ENCODE results near the gene KBTBD7.

The KBTBD7 gene

GRCh38 chr13:41193919-41194824, at the start of gene KBTBD7:
TSS of gene KBTBD7 (minus strand) at chr13:41194569. CDS start at chr13:41194257, 312 bp downstream.
- DNase-seq (ENCODE audit: low spot score), result peak; percentile 97

- DNase-seq (ENCODE audit: low spot score), result no peak
Measured at GRCh38 chr13:41241626-41242025, 47.3 kb upstream of the KBTBD7 start.

- DNase-seq (ENCODE audit: low spot score), result no peak
Measured at GRCh38 chr13:41236369-41236768, 42.0 kb upstream of the KBTBD7 start.

- DNase-seq (ENCODE audit: low spot score), result no peak
Measured at GRCh38 chr13:41232578-41233480, 38.5 kb upstream of the KBTBD7 start.

GRCh38 chr13:41231786-41232185, 37.4 kb upstream of the KBTBD7 start:
- DNase-seq (ENCODE audit: low spot score), result no peak

- no peak for DNase-seq (ENCODE audit: low spot score)
Measured at GRCh38 chr13:41231025-41231677, 36.8 kb upstream of the KBTBD7 start.

GRCh38 chr13:41229356-41229755, 35.0 kb upstream of the KBTBD7 start:
- DNase-seq (ENCODE audit: low spot score), result no peak

GRCh38 chr13:41224113-41225110, 30.0 kb upstream of the KBTBD7 start:
- DNase-seq (ENCODE audit: low spot score), result peak; percentile 39

- DNase-seq (ENCODE audit: low spot score), result peak; percentile 60
Measured at GRCh38 chr13:41222259-41222852, 28.0 kb upstream of the KBTBD7 start.

- DNase-seq (ENCODE audit: low spot score), result no peak
Measured at GRCh38 chr13:41220401-41220800, 26.0 kb upstream of the KBTBD7 start.

- no peak for DNase-seq (ENCODE audit: low spot score)
Measured at GRCh38 chr13:41216160-41216559, 21.8 kb upstream of the KBTBD7 start.

GRCh38 chr13:41213919-41214318, 19.6 kb upstream of the KBTBD7 start:
- no peak for DNase-seq (ENCODE audit: low spot score)

GRCh38 chr13:41213316-41213715, 18.9 kb upstream of the KBTBD7 start:
- DNase-seq (ENCODE audit: low spot score), result no peak

GRCh38 chr13:41212881-41213280, 18.5 kb upstream of the KBTBD7 start:
- no peak for DNase-seq (ENCODE audit: low spot score)

GRCh38 chr13:41211062-41211461, 16.7 kb upstream of the KBTBD7 start:
- no peak for DNase-seq (ENCODE audit: low spot score)

- DNase-seq (ENCODE audit: low spot score), result no peak
Measured at GRCh38 chr13:41206467-41206866, 12.1 kb upstream of the KBTBD7 start.

GRCh38 chr13:41203810-41204209, 9.4 kb upstream of the KBTBD7 start:
- DNase-seq (ENCODE audit: low spot score), result no peak

- DNase-seq (ENCODE audit: low spot score), result no peak
Measured at GRCh38 chr13:41200126-41200525, 5.8 kb upstream of the KBTBD7 start.

GRCh38 chr13:41199526-41199925, 5.2 kb upstream of the KBTBD7 start:
- no peak for DNase-seq (ENCODE audit: low spot score)

GRCh38 chr13:41199079-41199478, 4.7 kb upstream of the KBTBD7 start:
- no peak for DNase-seq (ENCODE audit: low spot score)

GRCh38 chr13:41196620-41197019, 2.3 kb upstream of the KBTBD7 start:
- peak; percentile 46 for DNase-seq (ENCODE audit: low spot score)
